Trophoblast cell (in vitro differentiated cells and primary cell): ENCODE measurements around the gene A1BG.
A peak's percentile ranks its signal among the peaks of the same experiment; 100 is the strongest.

Experiments
- DNase-seq, 2 donors: peaks; one replicate each; pipeline ENCODE4 v3.0.0-alpha.2; 2016
- H2AFZ ChIP-seq: 2 replicates; pipeline ENCODE4 v1.6.1; 2013; ENCODE audit warnings: low read length, moderate library complexity, mild to moderate bottlenecking; ENCODE audit not compliant: insufficient read depth, poor library complexity
- H2AK5ac ChIP-seq: 2 replicates; pipeline ENCODE4 v1.6.1; 2013; ENCODE audit warnings: mild to moderate bottlenecking, low read length
- H2BK120ac ChIP-seq: 2 replicates; pipeline ENCODE4 v1.6.1; 2013; ENCODE audit warnings: low read length, mild to moderate bottlenecking, moderate library complexity; ENCODE audit not compliant: insufficient read depth, poor library complexity
- H2BK12ac ChIP-seq: 2 replicates; pipeline ENCODE4 v1.6.1; 2013; ENCODE audit warnings: mild to moderate bottlenecking, low read length, moderate library complexity
- H2BK5ac ChIP-seq: 2 replicates; pipeline ENCODE4 v1.6.1; 2013; ENCODE audit warnings: low read length, low read depth, moderate library complexity, mild to moderate bottlenecking; ENCODE audit not compliant: poor library complexity
- H3K14ac ChIP-seq: 2 replicates; pipeline ENCODE4 v1.6.1; 2013; ENCODE audit warnings: mild to moderate bottlenecking, low read length
- H3K18ac ChIP-seq: 2 replicates; pipeline ENCODE4 v1.6.1; 2013; ENCODE audit warnings: mild to moderate bottlenecking, low read length
- H3K23ac ChIP-seq: 2 replicates; pipeline ENCODE4 v1.6.1; 2013; ENCODE audit warnings: low read length
- H3K27ac ChIP-seq: 2 replicates; pipeline ENCODE4 v1.5.1; 2013; ENCODE audit warnings: low read depth, mild to moderate bottlenecking, inconsistent platforms, low read length, moderate library complexity
- H3K27me3 ChIP-seq: 2 replicates; pipeline ENCODE4 v1.6.1; 2013; ENCODE audit warnings: inconsistent platforms, mild to moderate bottlenecking, low read length, moderate library complexity; ENCODE audit not compliant: insufficient read depth
- H3K36me3 ChIP-seq, 2 experiments: 1 replicate in 1 of 2; 2 replicates in 1 of 2; pipeline ENCODE4 v1.6.1; 2013; ENCODE audit warnings: low read length in 2 of 2, mild to moderate bottlenecking in 2 of 2, moderate library complexity in 1 of 2; ENCODE audit not compliant: insufficient read depth in 2 of 2, control insufficient read depth in 1 of 2
- H3K4ac ChIP-seq: 2 replicates; pipeline ENCODE4 v1.6.1; 2013; ENCODE audit warnings: low read depth, mild to moderate bottlenecking, low read length, moderate library complexity
- H3K4me1 ChIP-seq, 2 experiments: 1 replicate in 1 of 2; 2 replicates in 1 of 2; pipeline ENCODE4 v1.6.1; 2013; ENCODE audit warnings: low read length in 2 of 2, mild to moderate bottlenecking in 2 of 2, moderate library complexity in 1 of 2; ENCODE audit not compliant: insufficient read depth in 2 of 2, control insufficient read depth in 1 of 2
- H3K4me2 ChIP-seq: 2 replicates; pipeline ENCODE4 v1.6.1; 2013; ENCODE audit warnings: inconsistent platforms, mild to moderate bottlenecking, low read length, moderate library complexity
- H3K4me3 ChIP-seq: 2 replicates; pipeline ENCODE4 v1.5.1; 2013; ENCODE audit warnings: mild to moderate bottlenecking, low read depth, low read length, inconsistent platforms
- H3K79me1 ChIP-seq: one replicate; pipeline ENCODE4 v1.6.1; 2013; ENCODE audit warnings: low read length
- H3K79me2 ChIP-seq: 2 replicates; pipeline ENCODE4 v1.6.1; 2013; ENCODE audit warnings: low read length, mild to moderate bottlenecking; ENCODE audit not compliant: control insufficient read depth, insufficient read depth, poor library complexity
- H3K9ac ChIP-seq: 2 replicates; pipeline ENCODE4 v1.6.1; 2013; ENCODE audit warnings: mild to moderate bottlenecking, low read length
- H3K9me3 ChIP-seq: 2 replicates; pipeline ENCODE4 v1.6.1; 2013; ENCODE audit warnings: low read depth, mild to moderate bottlenecking, control low read depth, inconsistent platforms, low read length; ENCODE audit not compliant: insufficient read depth
- H4K12ac ChIP-seq: 2 replicates; pipeline ENCODE4 v1.6.1; 2013; ENCODE audit warnings: low read depth, mild to moderate bottlenecking, low read length, moderate library complexity
- H4K8ac ChIP-seq: 2 replicates; pipeline ENCODE4 v1.6.1; 2013; ENCODE audit warnings: low read depth, mild to moderate bottlenecking, low read length, moderate library complexity
- H4K91ac ChIP-seq: one replicate; pipeline ENCODE4 v1.6.1; 2013; ENCODE audit warnings: low read depth, mild to moderate bottlenecking, low read length, moderate library complexity
- WGBS: extraction: QIAGEN DNeasy Blood & Tissue Kit; methylation state at CpG from one replicate; pipeline ENCODE4 v1.1.7; 2013; ENCODE audit warnings: missing lambda C conversion rate; ENCODE audit not compliant: insufficient read length, insufficient coverage; ENCODE audit errors: extremely low coverage; 5-methylcytosine and 5-hydroxymethylcytosine counted together

A1BG gene

GRCh38 chr19:58400316-58400915 lies 47.1 kb upstream of the A1BG start:
- no peak overlapping the region for H3K27ac ChIP-seq

GRCh38 chr19:58399903-58400302 lies 46.6 kb upstream of the A1BG start:
- H3K4me1 ChIP-seq, result peaks cover 24 to 30% of the 10 kb centered on the region in 2 experiments
- no peak overlapping the region for H3K4me2 ChIP-seq
- H3K23ac ChIP-seq, result no peak overlapping the region
- no peak overlapping the region for H3K4ac ChIP-seq
- H4K12ac ChIP-seq, result no peak overlapping the region
- WGBS, result no CpG with 5 or more reads among the region's 3 CpGs
- DNase-seq, result no peak
- H3K79me1 ChIP-seq, result peaks cover 14% of the 10 kb centered on the region
- H3K18ac ChIP-seq, result no peak overlapping the region
- peaks cover 4 to 7% of the 10 kb centered on the region in 2 experiments for H3K36me3 ChIP-seq
- H3K9me3 ChIP-seq, result no peaks in the 10 kb centered on the region
- H2BK12ac ChIP-seq, result no peak overlapping the region
- no peak overlapping the region for H2AK5ac ChIP-seq
- H4K8ac ChIP-seq, result no peak overlapping the region
- H2AFZ ChIP-seq, result no peak overlapping the region
- peaks cover 3% of the 10 kb centered on the region for H3K79me2 ChIP-seq
- H2BK5ac ChIP-seq, result no peak overlapping the region
- H3K9ac ChIP-seq, result no peak overlapping the region
- no peak overlapping the region for H3K27ac ChIP-seq
- no peak overlapping the region for H3K14ac ChIP-seq
- H3K27me3 ChIP-seq, result peaks cover 15% of the 10 kb centered on the region
- no peak overlapping the region for H3K4me3 ChIP-seq
- H2BK120ac ChIP-seq, result no peak overlapping the region
- H4K91ac ChIP-seq, result no peak overlapping the region

More at GRCh38 chr19:58400316-58400915, 47.1 kb upstream of the A1BG start:
- no peak overlapping the region for H3K18ac ChIP-seq
- DNase-seq, result no peak
- peak overlapping the region; percentile 8 for H4K91ac ChIP-seq
- peak overlapping the region; percentile 51 for H4K8ac ChIP-seq
- H3K4me2 ChIP-seq, result peak overlapping the region; percentile 61
- H3K79me1 ChIP-seq, result peaks cover 14% of the 10 kb centered on the region
- no peaks in the 10 kb centered on the region for H3K9me3 ChIP-seq
- no peak overlapping the region for H3K9ac ChIP-seq
- peaks cover 0 to 3% of the 10 kb centered on the region in 2 experiments for H3K36me3 ChIP-seq
- no peak overlapping the region for H2AFZ ChIP-seq
- H3K4ac ChIP-seq, result no peak overlapping the region
- no peak overlapping the region for H2AK5ac ChIP-seq
- peaks cover 15% of the 10 kb centered on the region for H3K27me3 ChIP-seq
- peak overlapping the region; percentile 1 for H4K12ac ChIP-seq
- peaks cover 3% of the 10 kb centered on the region for H3K79me2 ChIP-seq
- no peak overlapping the region for H3K23ac ChIP-seq
- H3K14ac ChIP-seq, result peak overlapping the region; percentile 54
- H3K4me1 ChIP-seq, result peaks cover 19 to 25% of the 10 kb centered on the region in 2 experiments
- peak overlapping the region; percentile 58 for H3K4me3 ChIP-seq
- WGBS, result no CpG with 5 or more reads among the region's 18 CpGs
- H2BK12ac ChIP-seq, result peak overlapping the region; percentile 31
- no peak overlapping the region for H2BK5ac ChIP-seq
- H2BK120ac ChIP-seq, result peak overlapping the region; percentile 20

- H4K91ac ChIP-seq, result no peak overlapping the region
- no peak overlapping the region for H3K27ac ChIP-seq
- peaks cover 26 to 33% of the 10 kb centered on the region in 2 experiments for H3K4me1 ChIP-seq
- H4K12ac ChIP-seq, result no peak overlapping the region
- H2AK5ac ChIP-seq, result no peak overlapping the region
- peaks cover 3% of the 10 kb centered on the region for H3K79me2 ChIP-seq
- H3K18ac ChIP-seq, result no peak overlapping the region
- H3K79me1 ChIP-seq, result peaks cover 14% of the 10 kb centered on the region
- H3K23ac ChIP-seq, result no peak overlapping the region
- no peak overlapping the region for H3K4ac ChIP-seq
- H3K27me3 ChIP-seq, result peaks cover 15% of the 10 kb centered on the region
- H4K8ac ChIP-seq, result no peak overlapping the region
- no CpG with 5 or more reads among the region's 6 CpGs for WGBS
- H3K4me3 ChIP-seq, result no peak overlapping the region
- H3K9ac ChIP-seq, result no peak overlapping the region
- H2BK5ac ChIP-seq, result no peak overlapping the region
- H3K14ac ChIP-seq, result no peak overlapping the region
- DNase-seq, result no peak
- no peaks in the 10 kb centered on the region for H3K9me3 ChIP-seq
- H2BK12ac ChIP-seq, result no peak overlapping the region
- no peak overlapping the region for H2BK120ac ChIP-seq
- H3K4me2 ChIP-seq, result no peak overlapping the region
- H2AFZ ChIP-seq, result no peak overlapping the region
- H3K36me3 ChIP-seq, result peaks cover 17 to 18% of the 10 kb centered on the region in 2 experiments
Observed at GRCh38 chr19:58398545-58398944, 45.3 kb upstream of the A1BG start.

GRCh38 chr19:58398087-58398486 lies 44.8 kb upstream of the A1BG start:
- Histone ChIP-seq H3K9me3 (no peaks in the 10 kb centered on the region), H3K23ac (no peak overlapping the region), H3K27me3 (peaks cover 15% of the 10 kb centered on the region), H3K4me3 (no peak overlapping the region), H4K91ac (no peak overlapping the region), H3K18ac (no peak overlapping the region), H2AK5ac (no peak overlapping the region), H3K36me3 (peaks cover 22% of the 10 kb centered on the region in 2 experiments), H2BK5ac (no peak overlapping the region), H3K27ac (no peak overlapping the region), H3K4me1 (peaks cover 27 to 37% of the 10 kb centered on the region in 2 experiments), H4K8ac (no peak overlapping the region), H2BK12ac (no peak overlapping the region), H3K79me1 (peaks cover 14% of the 10 kb centered on the region), H3K4ac (no peak overlapping the region), H4K12ac (no peak overlapping the region), H3K4me2 (no peak overlapping the region), H3K79me2 (peaks cover 3% of the 10 kb centered on the region), H3K9ac (no peak overlapping the region), H3K14ac (no peak overlapping the region), H2AFZ (no peak overlapping the region), H2BK120ac (no peak overlapping the region)
- DNase-seq, result no peak
- WGBS, result no CpG with 5 or more reads among the region's 4 CpGs
